Activated CD4-positive, alpha-beta memory T cell treated with anti-CD3 and anti-CD28 coated beads for 36 hours (primary cell): Measurements from ENCODE around the gene LY86. TPM values are rescaled to one million over a fixed set of nuclear protein-coding genes. Genes with fewer than 3 reads are reported as not detected.

ENCODE experiments used
- CTCF ChIA-PET: fragments of 350-600 bp; sonication (Branson Sonifier 250); formaldehyde crosslinking; loops from one replicate; lab custom pipeline; 2021; ENCODE audit warnings: antibody characterized with exemption, inconsistent platforms; lab: Charles Lee
- POLR2A ChIA-PET: fragments of 350-600 bp; sonication (Branson Sonifier 250); formaldehyde crosslinking; loops from one replicate; lab custom pipeline; 2021; ENCODE audit warnings: antibody characterized with exemption; lab: Charles Lee
- DNase-seq: peaks from one replicate; pipeline ENCODE4 v3.0.0-alpha.2; 2020
- H3K27ac Mint-ChIP-seq: one replicate; pipeline ENCODE4 v1.8.0; 2021; ENCODE audit warnings: mixed read lengths
- H3K27me3 Mint-ChIP-seq: one replicate; pipeline ENCODE4 v1.8.0; 2021; ENCODE audit warnings: mixed read lengths
- H3K36me3 Mint-ChIP-seq: one replicate; pipeline ENCODE4 v1.8.0; 2021; ENCODE audit warnings: mixed read lengths
- H3K4me1 Mint-ChIP-seq: one replicate; pipeline ENCODE4 v1.8.0; 2021; ENCODE audit warnings: low read depth, mixed read lengths
- H3K4me3 Mint-ChIP-seq: one replicate; pipeline ENCODE4 v1.8.0; 2021; ENCODE audit warnings: mild to moderate bottlenecking, mixed read lengths
- H3K9me3 Mint-ChIP-seq: one replicate; pipeline ENCODE4 v1.8.0; 2021; ENCODE audit warnings: mixed read lengths
- intact Hi-C: fragments of 100-400 bp; cut with micrococcal nuclease; formaldehyde crosslinking; loops from one replicate; pipeline ENCODE4 v1.15.1; 2023
- total RNA-seq, 2 experiments: library from RNA; stranded (reverse); gene quantifications; one replicate each; pipeline ENCODE4 v1.2.3, GENCODE V29; 2021

LY86 gene
- total RNA-seq, 2 experiments from 2014 or later: 0.24 to 0.64 TPM

DNA sequence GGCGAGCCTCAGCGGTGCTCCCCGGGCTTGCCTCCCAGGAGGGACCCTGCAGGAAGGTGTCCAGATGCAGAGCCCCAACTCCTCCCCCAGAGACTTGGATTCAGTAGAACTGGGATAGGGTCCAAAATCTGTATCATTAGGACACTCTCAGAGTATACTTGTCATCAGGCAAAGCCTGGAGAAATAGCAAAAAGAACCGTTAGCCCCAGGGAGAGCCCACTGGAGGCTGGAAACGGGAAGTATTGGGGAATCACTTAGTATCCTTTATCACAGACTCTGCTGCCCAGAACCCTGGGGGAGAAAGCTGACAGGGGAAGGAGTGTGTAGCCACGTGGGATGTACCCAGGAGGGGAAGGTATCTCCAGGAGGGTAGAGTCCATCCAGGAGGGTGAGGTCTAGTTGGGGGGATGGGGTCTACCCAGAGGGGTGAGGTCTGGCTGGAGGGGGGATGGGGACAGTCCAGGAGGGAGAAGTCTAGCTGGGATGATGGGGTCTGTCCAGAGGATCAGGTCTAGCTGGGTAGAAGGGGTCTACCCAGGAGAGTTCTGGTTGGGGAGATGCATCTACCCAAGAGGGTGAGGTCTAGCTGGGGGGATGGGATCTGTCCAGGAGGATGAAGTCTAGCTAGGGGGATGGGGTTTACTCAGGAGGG lies 107.2 kb downstream of the LY86 start:
- Mint-ChIP-seq H3K27ac (no peak overlapping the region), H3K27me3 (peaks cover 17% of the 10 kb centered on the region), H3K4me1 (no peaks in the 10 kb centered on the region), H3K36me3 (no peaks in the 10 kb centered on the region), H3K9me3 (peaks cover 2% of the 10 kb centered on the region), H3K4me3 (no peak overlapping the region)
- intact Hi-C loops: no loop called here
- DNase-seq: no peak
- POLR2A ChIA-PET: no interaction called here
- CTCF ChIA-PET: interaction anchor here (1.3 to 2.6 kb wide), 3 partner anchors 19 to 556 kb away, joined by 4 to 13 read pairs (median 5); no protein-coding TSS in a partner anchor

DNA sequence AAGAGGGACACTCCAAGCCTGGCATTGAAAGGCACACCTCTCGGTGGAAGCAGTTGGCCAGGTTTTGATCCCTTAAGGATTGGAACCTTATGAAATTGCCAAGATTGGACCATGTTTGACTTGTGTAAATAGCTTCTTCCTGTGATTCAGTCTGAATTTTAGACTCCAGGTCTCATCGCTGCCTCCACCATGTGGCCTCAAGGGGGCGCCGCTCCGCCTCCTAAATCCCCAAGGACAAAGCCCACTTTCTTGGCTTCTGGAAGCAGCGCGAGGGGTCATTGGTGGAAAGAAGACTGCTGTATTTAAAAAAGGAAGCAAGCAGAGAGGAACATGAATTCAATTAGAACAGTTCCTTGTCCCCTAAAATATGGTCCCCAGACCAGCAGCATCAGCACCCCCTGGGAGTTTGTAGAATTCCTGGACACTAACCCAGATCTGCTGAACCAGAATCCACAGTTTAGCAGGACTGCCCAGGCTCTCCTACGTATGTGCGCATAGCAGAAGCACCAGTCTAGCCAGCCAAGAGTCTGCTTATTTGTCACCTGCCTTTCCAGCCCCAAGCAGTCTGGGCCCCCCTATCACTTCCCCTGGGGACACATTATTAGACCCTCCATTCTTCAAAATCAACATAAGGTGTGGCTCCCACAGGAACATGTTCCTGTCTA lies 108.5 kb downstream of the LY86 start:
- Mint-ChIP-seq H3K4me1 (no peaks in the 10 kb centered on the region), H3K27ac (no peak overlapping the region), H3K9me3 (no peaks in the 10 kb centered on the region), H3K27me3 (peaks cover 25% of the 10 kb centered on the region), H3K4me3 (no peak overlapping the region), H3K36me3 (no peaks in the 10 kb centered on the region)
- intact Hi-C loops: no loop called here
- CTCF ChIA-PET: interaction anchor here (0.7 to 2.6 kb wide), 12 partner anchors 8 to 555 kb away, joined by 3 to 13 read pairs (median 4); no protein-coding TSS in a partner anchor
- POLR2A ChIA-PET: no interaction called here
- peak; percentile 57 for DNase-seq

DNA sequence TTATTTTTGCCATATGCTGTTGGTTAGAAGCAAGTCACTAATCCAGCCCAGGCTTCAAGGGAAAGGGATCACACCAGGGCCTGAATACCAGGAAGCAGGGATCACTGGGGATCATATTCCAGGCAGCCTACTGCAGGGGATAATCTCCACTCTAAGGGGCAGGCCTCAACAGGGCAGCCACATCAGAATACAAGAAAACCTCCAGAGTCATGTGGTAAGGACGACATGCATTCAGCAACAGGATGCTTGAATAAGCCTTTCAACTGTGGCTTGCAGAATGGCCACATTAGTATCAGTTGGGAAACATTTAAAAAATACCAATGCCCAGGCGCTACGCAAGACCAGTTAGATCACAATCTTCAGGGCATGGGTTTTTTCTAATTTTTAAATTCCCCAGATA lies 109.1 kb downstream of the LY86 start:
- Mint-ChIP-seq H3K27ac (no peak overlapping the region), H3K9me3 (no peaks in the 10 kb centered on the region), H3K4me1 (no peaks in the 10 kb centered on the region), H3K36me3 (no peaks in the 10 kb centered on the region), H3K27me3 (peaks cover 26% of the 10 kb centered on the region), H3K4me3 (no peak overlapping the region)
- CTCF ChIA-PET: no interaction called here
- DNase-seq: no peak
- intact Hi-C loops: no loop called here
- POLR2A ChIA-PET: no interaction called here

- ChIA-PET CTCF (no interaction called here), POLR2A (no interaction called here)
- Mint-ChIP-seq H3K4me1 (no peaks in the 10 kb centered on the region), H3K4me3 (no peak overlapping the region), H3K27me3 (peaks cover 23% of the 10 kb centered on the region), H3K27ac (no peak overlapping the region), H3K36me3 (no peaks in the 10 kb centered on the region), H3K9me3 (no peaks in the 10 kb centered on the region)
- intact Hi-C loops: no loop called here
- DNase-seq: no peak
These were observed 111.3 kb downstream of the LY86 start for GRCh38 chr6:6699741-6700367.

GRCh38 chr6:6700407-6701270 lies 112.1 kb downstream of the LY86 start:
- no peak for DNase-seq
- ChIA-PET POLR2A (no interaction called here), CTCF (no interaction called here)
- Mint-ChIP-seq H3K4me1 (no peaks in the 10 kb centered on the region), H3K36me3 (no peaks in the 10 kb centered on the region), H3K9me3 (no peaks in the 10 kb centered on the region), H3K4me3 (no peak overlapping the region), H3K27me3 (peaks cover 18% of the 10 kb centered on the region), H3K27ac (no peak overlapping the region)
- intact Hi-C loops: no loop called here

- H3K27me3 Mint-ChIP-seq: peaks cover 13% of the 10 kb centered on the region
- no peaks in the 10 kb centered on the region for H3K9me3 Mint-ChIP-seq
- intact Hi-C loops: no loop called here
- no peaks in the 10 kb centered on the region for H3K4me1 Mint-ChIP-seq
- no peak for DNase-seq
- POLR2A ChIA-PET: no interaction called here
- no peaks in the 10 kb centered on the region for H3K36me3 Mint-ChIP-seq
- no peak overlapping the region for H3K27ac Mint-ChIP-seq
- no peak overlapping the region for H3K4me3 Mint-ChIP-seq
- CTCF ChIA-PET: interaction anchor here (0.9 kb wide), 1 partner anchor 21 kb away, joined by 3 read pairs; no protein-coding TSS in a partner anchor
These were observed 113.3 kb downstream of the LY86 start for GRCh38 chr6:6701864-6702263.

DNA sequence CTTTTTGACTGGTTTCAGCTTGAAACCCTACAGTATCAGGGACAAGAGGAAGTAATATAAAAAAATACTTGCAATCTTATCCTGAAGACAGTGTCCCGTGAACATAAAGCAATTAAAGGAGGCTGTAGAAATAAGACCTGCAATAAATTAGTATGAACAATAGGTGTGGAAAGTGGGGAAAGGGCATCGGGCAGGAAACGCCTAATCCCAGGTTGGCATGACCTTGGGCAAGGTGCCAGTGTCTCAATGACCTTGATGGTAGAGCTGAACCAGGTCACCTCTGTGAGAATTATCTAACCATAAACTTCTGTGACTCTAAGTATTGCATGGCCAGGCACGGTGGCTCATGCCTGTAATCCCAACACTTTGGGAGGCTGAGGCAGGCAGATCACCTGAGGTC lies 115.2 kb downstream of the LY86 start:
- POLR2A ChIA-PET: no interaction called here
- CTCF ChIA-PET: no interaction called here
- H3K27me3 Mint-ChIP-seq: peaks cover 13% of the 10 kb centered on the region
- H3K36me3 Mint-ChIP-seq: no peaks in the 10 kb centered on the region
- no peaks in the 10 kb centered on the region for H3K4me1 Mint-ChIP-seq
- no peaks in the 10 kb centered on the region for H3K9me3 Mint-ChIP-seq
- H3K27ac Mint-ChIP-seq: no peak overlapping the region
- intact Hi-C loops: no loop called here
- no peak overlapping the region for H3K4me3 Mint-ChIP-seq
- DNase-seq: no peak
